Upper lobe of left lung (tissue), 4 donors: ENCODE data around the gene LPGAT1.

Experiments used
- CTCF ChIP-seq, 6 experiments: fragments of 450-650 bp in 4 of 6; fragments of 200-600 bp in 2 of 6; sonication (generic) in 2 of 6; IDR thresholded peaks; one replicate each; pipeline ENCODE4 v1.5.1; 2016 to 2019; ENCODE audit warnings: antibody characterized with exemption in 6 of 6
- POLR2A ChIP-seq, 4 donors: fragments of 450-650 bp; IDR thresholded peaks; one replicate each; pipeline ENCODE4 v1.5.1; 2016 to 2017; ENCODE audit warnings: antibody characterized with exemption in 4 of 4, mild to moderate bottlenecking in 2 of 4
- POLR2AphosphoS5 ChIP-seq, 2 donors: sonication (generic); formaldehyde crosslinking; IDR thresholded peaks; one replicate each; pipeline ENCODE4 v1.5.1; 2017; ENCODE audit warnings: antibody characterized with exemption in 2 of 2

- TF ChIP-seq CTCF (IDR thresholded peaks at IDR 0.05) = no peak
- TF ChIP-seq POLR2A (IDR thresholded peaks at IDR 0.05) = no peak
- TF ChIP-seq POLR2AphosphoS5 (IDR thresholded peaks at IDR 0.05) = no peak
Observed at GRCh38 chr1:211750599-211750998, 80.0 kb downstream of the LPGAT1 start.
